Small intestine (tissue), 7 donors: Measurements from ENCODE around the gene PDLIM5. TPM values are rescaled to one million over a fixed set of nuclear protein-coding genes. Genes with fewer than 3 reads are reported as not detected.

Experiments
- DNase-seq, 2 donors: peaks; one replicate each; pipeline versions ENCODE4 v3.0.0 to v3.0.0-alpha.2; 2013
- FAIRE-seq: peaks from 2 replicates; lab custom pipeline; 2012; peaks lifted over from hg19 to GRCh38; lab: Jason Lieb, UNC
- H3K27ac ChIP-seq, 3 donors: one replicate each; pipeline ENCODE4 v1.5.1; 2013; ENCODE audit warnings: low read length in 2 of 3, mild to moderate bottlenecking in 2 of 3, control low read depth in 1 of 3, inconsistent platforms in 1 of 3, low read depth in 1 of 3, moderate library complexity in 1 of 3
- H3K27me3 ChIP-seq, 3 donors: one replicate each; pipeline ENCODE4 v1.6.1; 2013; ENCODE audit warnings: low read length in 3 of 3, inconsistent platforms in 1 of 3; ENCODE audit not compliant: control insufficient read depth in 3 of 3, insufficient read depth in 3 of 3
- H3K36me3 ChIP-seq, 3 donors: one replicate each; pipeline ENCODE4 v1.6.1; 2013; ENCODE audit warnings: low read length in 3 of 3, inconsistent platforms in 1 of 3, low read depth in 1 of 3, mild to moderate bottlenecking in 1 of 3, moderate library complexity in 1 of 3; ENCODE audit not compliant: control insufficient read depth in 3 of 3, insufficient read depth in 2 of 3
- H3K4me1 ChIP-seq, 3 donors: one replicate each; pipeline ENCODE4 v1.6.1; 2013; ENCODE audit warnings: low read length in 2 of 3, inconsistent platforms in 1 of 3, low read depth in 1 of 3, mild to moderate bottlenecking in 1 of 3, moderate library complexity in 1 of 3; ENCODE audit not compliant: control insufficient read depth in 3 of 3, insufficient read depth in 2 of 3
- H3K4me3 ChIP-seq, 3 donors: one replicate each; pipeline ENCODE4 v1.5.1; 2013; ENCODE audit warnings: low read length in 3 of 3, control low read depth in 1 of 3, inconsistent platforms in 1 of 3, low read depth in 1 of 3, mild to moderate bottlenecking in 1 of 3, moderate library complexity in 1 of 3
- H3K9me3 ChIP-seq, 2 donors: one replicate each; pipeline ENCODE4 v1.6.1; 2013; ENCODE audit warnings: low read depth in 1 of 2, low read length in 1 of 2; ENCODE audit not compliant: control insufficient read depth in 2 of 2, insufficient read depth in 1 of 2
- WGBS, 3 donors: extraction: QIAGEN DNeasy Blood & Tissue Kit; methylation state at CpG; one replicate each; pipeline ENCODE4 v1.1.7; 2013; 5-methylcytosine and 5-hydroxymethylcytosine counted together
- polyA plus RNA-seq, 4 donors: library from polyadenylated mRNA; stranded (reverse) in 3 of 4; unstranded in 1 of 4; fragments of 200-250 nt in 3 of 4; fragments of 120-200 nt in 1 of 4; gene quantifications; one replicate each; pipeline versions ENCODE4 v1.2.1 to v1.2.3, GENCODE V29; 2013
- donor health status: healthy with polysubstance abuse.
- donor health status: control.
- donor health status: control.
- donor health status: Bipolar disorder and iron deficiency.
- donor health status: healthy.

Gene PDLIM5
- polyA plus RNA-seq, 4 donors = 26.6 to 106 (median 61.5) TPM

GRCh38 chr4:94641702-94642560, 190.2 kb downstream of the PDLIM5 start:
- Histone ChIP-seq H3K27me3 (no peaks in the 10 kb centered on the region), H3K9me3 (no peaks in the 10 kb centered on the region), H3K27ac (no peak overlapping the region), H3K4me1 (peaks cover 0 to 2% (median 0%) of the 10 kb centered on the region in 3 donors), H3K36me3 (peaks cover 2 to 8% (median 2%) of the 10 kb centered on the region in 3 donors), H3K4me3 (no peak overlapping the region)
- no peak for FAIRE-seq
- WGBS, 3 donors = 83 to 92% (median 88%) methylated on average over 3 of the region's 3 CpGs
- DNase-seq = peak in 1 of 2 donors; percentile 19

- FAIRE-seq (no peak), DNase-seq (no peak)
- Histone ChIP-seq H3K4me1 (peaks cover 0 to 2% (median 0%) of the 10 kb centered on the region in 3 donors), H3K9me3 (no peaks in the 10 kb centered on the region), H3K27me3 (no peaks in the 10 kb centered on the region), H3K4me3 (no peak overlapping the region), H3K36me3 (peaks cover 2 to 8% (median 2%) of the 10 kb centered on the region in 3 donors), H3K27ac (no peak overlapping the region)
- WGBS, 3 donors = 67 to 77% (median 74%) methylated on average over 2 of the region's 2 CpGs
These were observed 190.8 kb downstream of the PDLIM5 start for GRCh38 chr4:94642561-94642866.

DNA sequence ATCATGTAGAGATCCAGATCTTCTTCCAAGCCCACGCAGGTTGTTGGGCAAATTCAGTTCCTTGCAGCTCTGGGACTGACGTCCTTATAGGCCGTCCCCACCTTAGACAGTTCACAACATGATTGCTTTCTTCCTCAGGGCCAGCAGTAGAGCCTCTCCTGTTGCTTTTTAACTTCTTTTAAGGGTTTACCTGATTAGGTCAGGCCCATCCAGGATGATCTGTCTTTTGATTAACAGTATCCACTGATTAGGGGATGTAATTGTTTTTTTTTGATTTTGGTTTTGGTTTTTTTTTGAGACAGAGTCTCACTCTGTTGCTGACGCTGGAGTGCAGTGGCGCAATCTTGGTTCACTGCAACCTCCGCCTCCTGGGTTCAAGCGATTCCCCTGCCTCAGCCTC, 197.0 kb downstream of the PDLIM5 start:
- no peak for FAIRE-seq
- Histone ChIP-seq H3K9me3 (no peaks in the 10 kb centered on the region), H3K36me3 (peaks cover 0 to 7% (median 2%) of the 10 kb centered on the region in 3 donors), H3K4me3 (no peak overlapping the region), H3K27ac (no peak overlapping the region), H3K4me1 (peaks cover 2 to 24% (median 6%) of the 10 kb centered on the region in 3 donors), H3K27me3 (no peaks in the 10 kb centered on the region)
- DNase-seq = no peak
- WGBS, 3 donors = 88 to 97% (median 94%) methylated on average over 7 of the region's 7 CpGs

DNA sequence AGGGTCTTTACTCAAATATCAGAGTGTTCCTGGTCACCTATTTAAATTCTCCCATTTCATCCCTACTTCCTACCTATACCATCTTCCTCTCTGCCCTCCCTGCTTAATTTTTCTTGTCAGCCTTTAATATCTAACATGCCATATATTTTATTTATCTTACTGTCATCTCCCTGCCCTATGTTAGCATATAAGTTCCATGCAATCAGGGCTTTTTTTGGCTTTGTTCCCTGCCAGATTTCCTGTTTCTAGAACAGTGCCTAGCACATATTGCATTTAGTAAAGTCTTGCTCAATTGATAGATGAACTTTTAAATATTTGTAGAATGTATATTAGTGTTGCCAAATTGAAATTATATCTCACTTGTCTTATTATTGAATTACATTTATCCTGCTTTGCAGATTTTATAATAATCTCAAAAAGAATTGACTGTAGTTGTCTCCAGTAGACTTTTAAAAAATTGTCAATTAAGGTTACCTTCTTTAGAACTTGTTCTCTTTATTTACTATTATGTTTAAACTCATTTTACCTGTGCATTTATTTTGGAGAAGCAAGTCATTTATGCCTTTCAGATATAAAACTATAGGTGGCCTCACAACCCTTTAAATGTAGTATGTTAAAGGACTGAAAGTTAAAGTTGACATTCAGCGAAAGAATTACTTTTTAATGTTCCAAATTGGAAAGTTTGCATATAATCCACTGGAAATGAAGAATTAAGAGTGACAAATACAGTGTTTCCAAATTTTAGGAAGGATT, 197.8 kb downstream of the PDLIM5 start:
- DNase-seq = no peak
- H3K4me1 ChIP-seq = peaks cover 2 to 24% (median 6%) of the 10 kb centered on the region in 3 donors
- peak overlapping the region in 1 of 3 donors; percentile 36 for H3K27ac ChIP-seq
- no peaks in the 10 kb centered on the region for H3K9me3 ChIP-seq
- WGBS, 3 donors = 87 to 99% (median 94%) methylated on average over 1 of the region's 1 CpG
- FAIRE-seq = peak; percentile 30
- H3K4me3 ChIP-seq = no peak overlapping the region
- no peaks in the 10 kb centered on the region for H3K27me3 ChIP-seq
- H3K36me3 ChIP-seq = peaks cover 0 to 5% (median 2%) of the 10 kb centered on the region in 3 donors

DNA sequence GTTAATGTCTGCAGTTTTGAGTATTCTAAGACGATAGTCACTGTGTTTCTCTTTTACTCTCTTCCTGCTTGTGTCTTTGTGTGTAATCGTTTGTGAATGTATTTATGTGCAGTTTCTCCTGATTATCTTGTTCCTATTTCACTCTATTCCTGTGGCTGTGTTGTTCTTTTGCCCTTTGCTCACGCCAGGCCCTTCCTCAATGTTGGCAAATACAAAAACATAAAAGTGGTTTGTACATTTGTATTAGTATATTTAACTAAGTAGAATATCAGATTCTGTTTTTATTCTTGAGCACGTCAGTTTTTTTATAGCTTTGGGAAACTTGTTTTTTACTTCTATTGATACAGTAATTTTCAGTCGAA, 198.4 kb downstream of the PDLIM5 start:
- DNase-seq = peak; percentile 25 to 35
- Histone ChIP-seq H3K9me3 (no peaks in the 10 kb centered on the region), H3K4me1 (peaks cover 2 to 24% (median 6%) of the 10 kb centered on the region in 3 donors), H3K4me3 (no peak overlapping the region), H3K36me3 (peaks cover 0 to 5% (median 2%) of the 10 kb centered on the region in 3 donors), H3K27me3 (no peaks in the 10 kb centered on the region), H3K27ac (peak overlapping the region in 1 of 3 donors; percentile 36)
- WGBS, 3 donors = 23 to 55% (median 42%) methylated on average over 5 of the region's 5 CpGs
- FAIRE-seq = peak; percentile 68

DNA sequence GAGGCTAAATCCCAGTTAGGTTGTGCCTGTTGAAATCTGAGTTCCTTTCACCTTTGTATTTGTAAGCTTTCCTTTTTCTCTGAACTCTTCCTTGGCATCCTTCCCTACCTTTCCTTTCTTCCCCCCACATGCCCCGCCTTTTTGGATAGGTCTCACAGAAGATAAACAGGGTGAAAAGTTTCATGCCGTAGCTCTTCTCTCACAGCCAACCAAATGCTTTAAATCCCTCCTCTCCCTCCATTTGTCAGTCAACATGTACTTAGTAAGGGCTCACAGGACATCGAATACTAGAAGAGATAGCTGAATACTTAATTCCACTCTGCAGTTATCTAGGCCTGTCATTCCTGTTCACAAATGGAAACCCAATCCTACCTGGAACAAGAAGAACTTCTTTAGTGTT, 198.9 kb downstream of the PDLIM5 start:
- WGBS, 3 donors = 18 to 58% (median 37%) methylated on average over 3 of the region's 3 CpGs
- Histone ChIP-seq H3K27me3 (no peaks in the 10 kb centered on the region), H3K36me3 (peaks cover 0 to 5% (median 2%) of the 10 kb centered on the region in 3 donors), H3K27ac (peak overlapping the region in 2 of 3 donors; percentile 8 to 73), H3K9me3 (no peaks in the 10 kb centered on the region), H3K4me3 (no peak overlapping the region), H3K4me1 (peaks cover 2 to 24% (median 6%) of the 10 kb centered on the region in 3 donors)
- FAIRE-seq (no peak), DNase-seq (peak in 1 of 2 donors; percentile 25)

DNA sequence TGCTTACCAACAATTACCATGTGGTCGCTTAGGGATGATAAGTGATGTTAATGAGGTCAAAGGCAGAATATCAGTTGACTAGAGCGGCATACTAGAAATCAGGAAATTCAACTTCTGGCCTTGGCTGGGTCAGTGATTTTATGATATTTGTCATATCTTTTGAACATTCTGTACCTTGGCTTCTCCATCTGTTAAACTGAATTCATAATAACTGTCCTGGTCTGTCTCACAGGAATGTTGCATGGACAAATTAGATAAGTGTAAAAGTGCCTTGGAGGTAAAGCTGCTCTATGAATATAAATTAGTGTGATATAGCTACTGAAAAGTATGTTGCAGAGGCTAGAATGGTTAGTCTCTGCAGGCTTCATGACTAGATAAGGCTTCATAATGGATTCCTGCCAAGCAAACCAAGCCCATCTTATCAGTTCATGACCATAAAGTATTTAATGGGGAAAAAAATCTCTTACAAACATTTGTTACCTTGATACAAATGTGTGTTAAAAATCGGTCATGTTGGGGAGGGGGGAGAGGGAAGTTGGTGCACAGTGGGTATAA, 201.4 kb downstream of the PDLIM5 start:
- DNase-seq = peak; percentile 65 to 92
- Histone ChIP-seq H3K36me3 (peaks cover 0 to 9% (median 3%) of the 10 kb centered on the region in 3 donors), H3K9me3 (no peaks in the 10 kb centered on the region), H3K27me3 (no peaks in the 10 kb centered on the region), H3K4me1 (peaks cover 2 to 24% (median 6%) of the 10 kb centered on the region in 3 donors), H3K4me3 (no peak overlapping the region), H3K27ac (peak overlapping the region in 2 of 3 donors; percentile 11 to 30)
- 37 to 62% (median 38%) methylated on average over 3 of the region's 3 CpGs for WGBS, 3 donors
- FAIRE-seq = no peak

GRCh38 chr4:94653984-94654609, 202.4 kb downstream of the PDLIM5 start:
- H3K27me3 ChIP-seq = no peaks in the 10 kb centered on the region
- FAIRE-seq = no peak
- WGBS, 3 donors = 91 to 99% (median 95%) methylated on average over 3 of the region's 3 CpGs
- no peak overlapping the region for H3K4me3 ChIP-seq
- H3K36me3 ChIP-seq = peaks cover 0 to 5% (median 4%) of the 10 kb centered on the region in 3 donors
- H3K27ac ChIP-seq = no peak overlapping the region
- DNase-seq = no peak
- no peaks in the 10 kb centered on the region for H3K9me3 ChIP-seq
- peaks cover 2 to 24% (median 5%) of the 10 kb centered on the region in 3 donors for H3K4me1 ChIP-seq
